Uterine smooth muscle cell (primary cell): ENCODE results near the gene ZNF518A. TPM values are rescaled to one million over a fixed set of nuclear protein-coding genes. Genes with fewer than 3 reads are reported as not detected.

ENCODE experiments used
- total RNA-seq: library from RNA; depleted of rRNA; stranded (reverse); fragments of >200 nt; gene quantifications from 2 replicates; pipeline ENCODE4 v1.2.3, GENCODE V29; 2014

Gene ZNF518A, protein sequence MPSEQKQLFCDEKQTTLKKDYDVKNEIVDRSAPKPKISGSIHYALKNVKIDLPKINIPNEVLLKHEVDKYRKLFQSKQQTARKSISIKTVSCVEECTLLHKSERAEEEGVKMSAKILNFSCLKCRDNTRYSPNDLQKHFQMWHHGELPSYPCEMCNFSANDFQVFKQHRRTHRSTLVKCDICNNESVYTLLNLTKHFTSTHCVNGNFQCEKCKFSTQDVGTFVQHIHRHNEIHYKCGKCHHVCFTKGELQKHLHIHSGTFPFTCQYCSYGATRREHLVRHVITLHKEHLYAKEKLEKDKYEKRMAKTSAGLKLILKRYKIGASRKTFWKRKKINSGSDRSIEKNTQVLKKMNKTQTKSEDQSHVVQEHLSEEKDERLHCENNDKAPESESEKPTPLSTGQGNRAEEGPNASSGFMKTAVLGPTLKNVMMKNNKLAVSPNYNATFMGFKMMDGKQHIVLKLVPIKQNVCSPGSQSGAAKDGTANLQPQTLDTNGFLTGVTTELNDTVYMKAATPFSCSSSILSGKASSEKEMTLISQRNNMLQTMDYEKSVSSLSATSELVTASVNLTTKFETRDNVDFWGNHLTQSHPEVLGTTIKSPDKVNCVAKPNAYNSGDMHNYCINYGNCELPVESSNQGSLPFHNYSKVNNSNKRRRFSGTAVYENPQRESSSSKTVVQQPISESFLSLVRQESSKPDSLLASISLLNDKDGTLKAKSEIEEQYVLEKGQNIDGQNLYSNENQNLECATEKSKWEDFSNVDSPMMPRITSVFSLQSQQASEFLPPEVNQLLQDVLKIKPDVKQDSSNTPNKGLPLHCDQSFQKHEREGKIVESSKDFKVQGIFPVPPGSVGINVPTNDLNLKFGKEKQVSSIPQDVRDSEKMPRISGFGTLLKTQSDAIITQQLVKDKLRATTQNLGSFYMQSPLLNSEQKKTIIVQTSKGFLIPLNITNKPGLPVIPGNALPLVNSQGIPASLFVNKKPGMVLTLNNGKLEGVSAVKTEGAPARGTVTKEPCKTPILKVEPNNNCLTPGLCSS (N-terminal part only)
- 15.5 and 21.4 TPM in 2 replicates for total RNA-seq

DNA sequence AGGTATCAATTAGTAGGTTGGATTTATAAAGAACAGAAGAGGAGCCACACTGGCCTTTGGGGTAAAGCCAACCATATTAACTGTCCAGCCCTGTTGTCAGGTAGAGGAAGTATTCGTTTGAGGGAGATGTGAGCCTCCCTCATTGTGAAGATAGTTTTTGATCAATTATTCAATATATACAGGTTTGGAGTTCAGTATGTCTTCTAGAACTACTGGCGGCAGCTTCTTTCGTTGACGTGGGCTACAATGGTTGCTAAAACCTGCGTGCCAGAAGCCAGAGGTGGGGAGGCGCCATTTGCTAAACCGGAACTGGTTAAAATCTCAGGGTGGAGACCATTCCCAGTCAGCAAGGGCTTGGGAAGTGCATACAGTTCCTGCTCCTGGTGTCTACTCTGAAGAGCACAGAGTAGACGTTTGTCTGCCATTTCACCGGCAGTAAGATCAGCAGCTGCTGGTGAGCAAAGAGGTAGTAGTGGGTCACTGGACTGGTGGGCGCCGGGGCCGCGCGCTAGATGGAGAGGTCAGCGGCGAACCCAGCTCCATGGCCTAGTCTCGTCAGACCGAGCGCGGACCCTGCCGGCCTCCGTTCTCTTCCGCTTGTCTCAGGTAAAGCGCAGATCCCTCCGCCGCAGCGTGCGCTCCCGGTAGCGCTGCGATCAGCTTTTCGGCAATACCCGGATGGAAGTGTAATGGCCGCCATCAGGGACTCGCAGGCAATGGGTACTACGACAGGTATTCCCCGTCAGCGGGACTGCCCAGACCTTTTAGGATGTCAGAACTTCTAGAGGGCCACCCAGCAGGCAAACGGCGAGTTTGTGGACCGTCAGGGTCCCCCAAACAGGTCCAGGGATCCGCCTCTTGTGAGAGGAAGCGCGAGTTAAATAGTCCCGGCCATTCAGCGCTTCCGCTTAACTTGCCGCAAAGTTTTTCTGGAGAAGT, at the start of gene ZNF518A:
TSS of gene ZNF518A (plus strand) at position 911 of the 939 bp plus-strand sequence. CDS start 26,026 bp downstream, outside the sequence.

Other genes with a start within 250 kb of the ZNF518A start
- gene CC2D2B, start 222.3 kb upstream of the ZNF518A start, total RNA-seq: not detected in 2 replicates
- 5.6 and 6.4 TPM in 2 replicates for gene CCNJ, start 86.7 kb upstream of the ZNF518A start, total RNA-seq
- not detected in 2 replicates for gene BLNK, start 141.3 kb downstream of the ZNF518A start, total RNA-seq
- not detected in 2 replicates for gene DNTT, start 174.1 kb downstream of the ZNF518A start, total RNA-seq
- gene OPALIN, start 228.7 kb downstream of the ZNF518A start, total RNA-seq: not detected in 2 replicates